SK-N-SH (cell line): Measurements from ENCODE around the gene SPRYD3. TPM values are rescaled to one million over a fixed set of nuclear protein-coding genes. Genes with fewer than 3 reads are reported as not detected.
A peak's percentile ranks its signal among the peaks of the same experiment; 100 is the strongest.

Experiments
- CTCF ChIA-PET: fragments of 300-600, 350-600 bp; formaldehyde crosslinking; extraction: SDS; loops from one replicate; lab custom pipeline; 2021; lab: Yijun Ruan, JAX
- POLR2A ChIA-PET: fragments of 350-600 bp; sonication (Branson Sonifier 250); formaldehyde crosslinking; extraction: SDS; loops from one replicate; lab custom pipeline; 2020; ENCODE audit warnings: antibody characterized with exemption, inconsistent platforms; lab: Yijun Ruan, JAX
- DNase-seq: peaks from one replicate; pipeline ENCODE4 v3.0.0; 2012
- H2AFZ ChIP-seq: fragments of 200-600 bp; sonication (generic); 2 replicates; pipeline ENCODE4 v1.8.1; 2016; ENCODE audit warnings: antibody characterized with exemption, mild to moderate bottlenecking, low read depth
- H3F3A ChIP-seq: fragments of 200-600 bp; sonication (generic); replicated peaks from 2 replicates; pipeline ENCODE3; 2016; ENCODE audit warnings: antibody characterized with exemption, mild to moderate bottlenecking; ENCODE audit not compliant: insufficient read depth
- H3K27ac ChIP-seq, 2 experiments: fragments of 200-500 bp in 1 of 2; fragments of 200-600 bp in 1 of 2; sonication (Bioruptor generic) in 1 of 2; sonication (generic), shearing (Covaris generic) in 1 of 2; 2 replicates each; pipeline versions ENCODE4 v1.5.1 to v1.6.1; 2014 to 2016; ENCODE audit warnings: low read depth in 2 of 2, inconsistent platforms in 1 of 2, low read length in 1 of 2, mild to moderate bottlenecking in 1 of 2, mixed read lengths in 1 of 2
- H3K27me3 ChIP-seq: fragments of 200-600 bp; sonication (generic), shearing (Covaris generic); 2 replicates; pipeline ENCODE4 v1.6.1; 2016; ENCODE audit warnings: mixed run types; ENCODE audit not compliant: insufficient read depth
- H3K36me3 ChIP-seq, 2 experiments: fragments of 200-500 bp in 1 of 2; fragments of 200-600 bp in 1 of 2; sonication (Bioruptor generic) in 1 of 2; sonication (generic) in 1 of 2; replicated peaks in 1 of 2; 2 replicates each; pipeline versions ENCODE3 to v1.5.1; 2014 to 2016; ENCODE audit warnings: low read length in 1 of 2, mild to moderate bottlenecking in 1 of 2; ENCODE audit not compliant: insufficient read depth in 2 of 2, control insufficient read depth in 1 of 2
- H3K4me1 ChIP-seq, 2 experiments: fragments of 200-500 bp in 1 of 2; fragments of 200-600 bp in 1 of 2; sonication (Bioruptor generic) in 1 of 2; sonication (generic), shearing (Covaris generic) in 1 of 2; 2 replicates each; pipeline versions ENCODE4 v1.5.1 to v1.6.1; 2014 to 2016; ENCODE audit warnings: low read depth in 1 of 2, low read length in 1 of 2, mixed run types in 1 of 2; ENCODE audit not compliant: insufficient read depth in 2 of 2, control insufficient read depth in 1 of 2
- H3K4me2 ChIP-seq: fragments of 200-600 bp; sonication (generic), shearing (Covaris generic); 2 replicates; pipeline ENCODE4 v1.6.1; 2017; ENCODE audit warnings: mixed run types
- H3K4me3 ChIP-seq, 2 experiments: fragments of 200-500 bp in 1 of 2; fragments of 200-600 bp in 1 of 2; sonication (Bioruptor generic) in 1 of 2; sonication (generic), shearing (Covaris generic) in 1 of 2; 2 replicates each; pipeline versions ENCODE4 v1.5.1 to v1.8.1; 2014 to 2016; ENCODE audit warnings: low read depth in 2 of 2, inconsistent platforms in 1 of 2, low read length in 1 of 2, mild to moderate bottlenecking in 1 of 2, mixed read lengths in 1 of 2, moderate library complexity in 1 of 2
- H3K79me2 ChIP-seq: fragments of 200-600 bp; sonication (generic); 2 replicates; pipeline ENCODE4 v1.8.1; 2017; ENCODE audit warnings: mild to moderate bottlenecking; ENCODE audit not compliant: insufficient read depth
- H3K9ac ChIP-seq: fragments of 200-600 bp; sonication (generic); 2 replicates; pipeline ENCODE4 v1.6.1; 2017; ENCODE audit warnings: mixed run types
- H3K9me2 ChIP-seq: fragments of 200-600 bp; sonication (generic); 2 replicates; pipeline ENCODE4 v1.6.1; 2017; ENCODE audit warnings: mixed run types
- H3K9me3 ChIP-seq: fragments of 200-600 bp; sonication (generic); 2 replicates; pipeline ENCODE4 v1.6.1; 2017; ENCODE audit warnings: mixed run types, mild to moderate bottlenecking, moderate library complexity
- H4K20me1 ChIP-seq: fragments of 200-600 bp; sonication (generic); 2 replicates; pipeline ENCODE4 v1.6.1; 2017; ENCODE audit warnings: mild to moderate bottlenecking, mixed run types; ENCODE audit not compliant: insufficient read depth
- NRF1 ChIP-seq: IDR thresholded peaks from 2 replicates; pipeline ENCODE4 v1.6.1; 2012; ENCODE audit warnings: low read depth, mild to moderate bottlenecking, low read length
- POLR2AphosphoS5 ChIP-seq: IDR thresholded peaks from 2 replicates; pipeline ENCODE4 v1.6.1; 2012; ENCODE audit warnings: low read depth, low read length
- RAD21 ChIP-seq: IDR thresholded peaks from 2 replicates; pipeline ENCODE4 v1.6.1; 2012; ENCODE audit warnings: mild to moderate bottlenecking, low read length
- YY1 ChIP-seq: IDR thresholded peaks from 2 replicates; pipeline ENCODE4 v1.4.0; 2012; ENCODE audit warnings: low read depth, mild to moderate bottlenecking
- WGBS: methylation state at CpG from one replicate; pipeline ENCODE4 v1.1.6; 2017; ENCODE audit warnings: low lambda C conversion rate; 5-methylcytosine and 5-hydroxymethylcytosine counted together
- polyA plus RNA-seq, 3 experiments: library from polyadenylated mRNA; depleted of rRNA; stranded (reverse); fragments of >200 nt; gene quantifications; 2 replicates each; pipeline ENCODE4 v1.2.3, GENCODE V29; 2012
- TF ChIP-seq, protein P1 (sequence below): IDR thresholded peaks from 2 replicates; pipeline ENCODE4 v1.4.0; 2012; ENCODE audit warnings: low read depth, borderline replicate concordance
- TF ChIP-seq, protein P2 (sequence below): IDR thresholded peaks from 2 replicates; pipeline ENCODE4 v1.4.0; 2012; ENCODE audit warnings: low read depth, borderline replicate concordance
- TF ChIP-seq, protein P3 (sequence below): IDR thresholded peaks from 2 replicates; pipeline ENCODE4; 2012

SPRYD3 gene
- polyA plus RNA-seq, 1 of the 3 experiments (the other 2 are of a cell fraction) = 20.3 TPM

DNA sequence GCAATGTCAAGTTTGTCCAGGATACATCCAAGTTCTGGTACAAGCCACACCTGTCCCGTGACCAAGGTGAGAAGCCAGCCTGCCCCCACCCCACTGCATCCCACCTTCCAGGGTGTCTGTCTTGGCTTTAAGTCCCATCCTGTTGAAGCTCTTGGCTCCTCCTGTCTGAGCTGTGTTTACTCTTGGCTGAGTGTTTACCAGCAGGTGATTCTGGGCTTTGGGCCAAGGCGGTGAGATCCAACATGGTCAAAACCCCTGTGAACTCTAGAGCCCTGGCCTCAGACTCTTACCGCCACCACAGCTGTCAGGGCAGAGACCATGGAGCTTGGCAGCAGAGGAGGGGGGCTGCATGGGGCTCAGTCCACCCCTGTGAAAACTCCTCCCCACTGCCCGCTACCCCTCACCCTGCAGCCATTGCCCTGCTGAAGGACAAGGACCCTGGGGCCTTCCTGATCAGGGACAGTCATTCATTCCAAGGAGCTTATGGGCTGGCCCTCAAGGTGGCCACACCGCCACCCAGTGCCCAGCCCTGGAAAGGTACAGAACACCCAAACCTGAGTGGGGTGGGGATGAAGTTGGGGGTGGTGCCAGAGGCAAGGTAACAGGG, 17.7 kb downstream of the SPRYD3 start:
- H3K4me2 ChIP-seq = no peak overlapping the region
- TF ChIP-seq POLR2AphosphoS5 = peak; percentile 28
- TF ChIP-seq YY1 = no peak
- no peak for TF ChIP-seq NRF1
- H3K9me3 ChIP-seq = no peaks in the 10 kb centered on the region
- ChIA-PET CTCF (interaction anchor here (1.0 to 14.5 kb wide), 7 partner anchors 10 to 226 kb away, joined by 3 to 385 read pairs (median 7); partner anchors contain the start of genes IGFBP6, SOAT2 and TNS2), POLR2A (interaction anchor here (1.0 to 1.6 kb wide), 2 partner anchors 13 to 16 kb away, joined by 3 to 6 read pairs; no protein-coding TSS in a partner anchor)
- no peaks in the 10 kb centered on the region for H3K9me2 ChIP-seq
- H3K79me2 ChIP-seq = no peaks in the 10 kb centered on the region
- peaks cover 37% of the 10 kb centered on the region for H3F3A ChIP-seq
- peaks cover 5 to 22% of the 10 kb centered on the region in 2 experiments; a peak in 3 of 4 replicates for H3K4me1 ChIP-seq
- no peaks in the 10 kb centered on the region for H4K20me1 ChIP-seq
- H3K9ac ChIP-seq = no peak overlapping the region
- DNase-seq = no peak
- no peak overlapping the region for H2AFZ ChIP-seq
- peaks cover 24 to 41% of the 10 kb centered on the region in 2 experiments for H3K36me3 ChIP-seq
- H3K27ac ChIP-seq = no peak overlapping the region; a peak in 1 of 4 replicates
- H3K27me3 ChIP-seq = no peaks in the 10 kb centered on the region
- 83% methylated on average over 3 of the region's 5 CpGs for WGBS
- H3K4me3 ChIP-seq = no peak overlapping the region

GRCh38 chr12:53060721-53061276, 18.4 kb downstream of the SPRYD3 start:
- Histone ChIP-seq H3K4me3 (no peak overlapping the region), H2AFZ (no peak overlapping the region), H4K20me1 (no peaks in the 10 kb centered on the region), H3K79me2 (no peaks in the 10 kb centered on the region), H3K9me3 (no peaks in the 10 kb centered on the region), H3F3A (peaks cover 42% of the 10 kb centered on the region), H3K9me2 (no peaks in the 10 kb centered on the region), H3K27ac (no peak overlapping the region), H3K27me3 (no peaks in the 10 kb centered on the region), H3K4me2 (no peak overlapping the region), H3K36me3 (peaks cover 29 to 41% of the 10 kb centered on the region in 2 experiments), H3K4me1 (peaks cover 0 to 20% of the 10 kb centered on the region in 2 experiments; a peak in 1 of 4 replicates), H3K9ac (no peak overlapping the region)
- 77% methylated on average over 8 of the region's 18 CpGs for WGBS
- POLR2A ChIA-PET = interaction anchor here (0.7 to 1.6 kb wide), 3 partner anchors 13 to 19 kb away, joined by 3 to 6 read pairs (median 3); partner anchors contain the start of gene SPRYD3
- TF ChIP-seq, protein P1, sequence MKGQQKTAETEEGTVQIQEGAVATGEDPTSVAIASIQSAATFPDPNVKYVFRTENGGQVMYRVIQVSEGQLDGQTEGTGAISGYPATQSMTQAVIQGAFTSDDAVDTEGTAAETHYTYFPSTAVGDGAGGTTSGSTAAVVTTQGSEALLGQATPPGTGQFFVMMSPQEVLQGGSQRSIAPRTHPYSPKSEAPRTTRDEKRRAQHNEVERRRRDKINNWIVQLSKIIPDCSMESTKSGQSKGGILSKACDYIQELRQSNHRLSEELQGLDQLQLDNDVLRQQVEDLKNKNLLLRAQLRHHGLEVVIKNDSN = no peak
- TF ChIP-seq, protein P2, sequence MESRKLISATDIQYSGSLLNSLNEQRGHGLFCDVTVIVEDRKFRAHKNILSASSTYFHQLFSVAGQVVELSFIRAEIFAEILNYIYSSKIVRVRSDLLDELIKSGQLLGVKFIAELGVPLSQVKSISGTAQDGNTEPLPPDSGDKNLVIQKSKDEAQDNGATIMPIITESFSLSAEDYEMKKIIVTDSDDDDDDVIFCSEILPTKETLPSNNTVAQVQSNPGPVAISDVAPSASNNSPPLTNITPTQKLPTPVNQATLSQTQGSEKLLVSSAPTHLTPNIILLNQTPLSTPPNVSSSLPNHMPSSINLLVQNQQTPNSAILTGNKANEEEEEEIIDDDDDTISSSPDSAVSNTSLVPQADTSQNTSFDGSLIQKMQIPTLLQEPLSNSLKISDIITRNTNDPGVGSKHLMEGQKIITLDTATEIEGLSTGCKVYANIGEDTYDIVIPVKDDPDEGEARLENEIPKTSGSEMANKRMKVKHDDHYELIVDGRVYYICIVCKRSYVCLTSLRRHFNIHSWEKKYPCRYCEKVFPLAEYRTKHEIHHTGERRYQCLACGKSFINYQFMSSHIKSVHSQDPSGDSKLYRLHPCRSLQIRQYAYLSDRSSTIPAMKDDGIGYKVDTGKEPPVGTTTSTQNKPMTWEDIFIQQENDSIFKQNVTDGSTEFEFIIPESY = no peak
- no peak for TF ChIP-seq RAD21
- TF ChIP-seq, protein P3, sequence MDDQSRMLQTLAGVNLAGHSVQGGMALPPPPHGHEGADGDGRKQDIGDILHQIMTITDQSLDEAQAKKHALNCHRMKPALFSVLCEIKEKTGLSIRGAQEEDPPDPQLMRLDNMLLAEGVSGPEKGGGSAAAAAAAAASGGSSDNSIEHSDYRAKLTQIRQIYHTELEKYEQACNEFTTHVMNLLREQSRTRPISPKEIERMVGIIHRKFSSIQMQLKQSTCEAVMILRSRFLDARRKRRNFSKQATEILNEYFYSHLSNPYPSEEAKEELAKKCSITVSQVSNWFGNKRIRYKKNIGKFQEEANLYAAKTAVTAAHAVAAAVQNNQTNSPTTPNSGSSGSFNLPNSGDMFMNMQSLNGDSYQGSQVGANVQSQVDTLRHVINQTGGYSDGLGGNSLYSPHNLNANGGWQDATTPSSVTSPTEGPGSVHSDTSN = 0 out of 2 replicates have a peak, but pooled peaks have one; percentile 2
- no peak for DNase-seq
- CTCF ChIA-PET = interaction anchor here (1.3 to 14.5 kb wide), 7 partner anchors 9 to 152 kb away, joined by 3 to 385 read pairs (median 7); partner anchors contain the start of genes IGFBP6, SOAT2 and TNS2
